Mucosa of descending colon (tissue), 3 donors: Measurements from ENCODE around the gene SH3PXD2B. TPM values are rescaled to one million over a fixed set of nuclear protein-coding genes. Genes with fewer than 3 reads are reported as not detected.

Experiments
- ATAC-seq: fragments of 200-7000 bp; cut with Tn5 transposase; one replicate; pipeline ENCODE4 v1.9.1; 2020; ENCODE audit warnings: mild to moderate bottlenecking, moderate library complexity
- DNase-seq, 3 donors: peaks; one replicate each; pipeline ENCODE4 v3.0.0-alpha.2; 2020
- H3K36me3 ChIP-seq: fragments of 200-600 bp; one replicate; pipeline ENCODE4 v1.8.0; 2021; ENCODE audit warnings: low read depth, mild to moderate bottlenecking
- H3K4me1 ChIP-seq: fragments of 200-600 bp; one replicate; pipeline ENCODE4 v1.8.0; 2021; ENCODE audit warnings: low read depth, mild to moderate bottlenecking
- H3K4me3 ChIP-seq: fragments of 200-600 bp; one replicate; pipeline ENCODE4 v1.8.0; 2021; ENCODE audit warnings: mild to moderate bottlenecking
- H3K9me3 ChIP-seq: fragments of 200-600 bp; one replicate; pipeline ENCODE4 v1.8.0; 2021; ENCODE audit warnings: mild to moderate bottlenecking
- intact Hi-C, 2 donors: fragments of 100-400 bp; cut with DNase I in 1 of 2; cut with micrococcal nuclease in 1 of 2; formaldehyde crosslinking; loops; one replicate each; pipeline versions ENCODE4 v1.11.0 to v1.11.1; 2022; cut with DNase I, micrococcal nuclease
- total RNA-seq, 3 donors: library from RNA; stranded (reverse); fragmentation: NEBNext Ultra II Directional in 2 of 3; extraction: Animal tissue kit (Norgen Biotek cat#: 25700) in 2 of 3; gene quantifications; one replicate each; pipeline versions ENCODE4 v1.2.1 to v1.2.4, GENCODE V29; 2021 to 2023
- TF ChIP-seq, protein P1 (sequence below): fragments of 200-600 bp; IDR thresholded peaks from one replicate; pipeline ENCODE4 v1.8.0; 2022; ENCODE audit warnings: antibody characterized with exemption, mild to moderate bottlenecking
- donor health status: DM: no; HTN: no; CAD: no; lungs with moderate emphysema.
- donor health status: DM: no; HTN: no; CAD: no.
- donor health status: DM: no; HTN: yes; CAD: no.

The SH3PXD2B gene
- total RNA-seq, 3 donors from 2014 or later, result 5.4 to 28.7 (median 19.9) TPM

DNA sequence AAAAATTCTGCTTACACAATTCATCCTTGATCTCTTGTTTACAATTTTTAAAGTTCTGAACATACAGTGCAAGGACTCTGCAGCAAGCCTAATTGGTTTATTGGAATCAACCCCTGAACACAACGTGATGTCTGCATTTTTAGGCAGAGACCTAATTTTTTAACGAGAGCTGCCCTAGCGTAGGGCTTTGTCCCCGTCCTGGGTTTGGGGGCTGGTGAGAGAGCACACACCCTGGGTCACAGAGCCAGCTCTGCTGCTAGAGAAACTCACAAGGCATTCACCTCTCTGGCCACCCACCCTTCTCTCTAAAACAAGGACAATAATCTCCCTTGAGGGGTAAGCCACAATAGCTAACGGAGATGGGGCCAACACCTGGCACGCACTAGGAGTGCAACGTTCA lies 28.2 kb downstream of the SH3PXD2B start:
- intact Hi-C loops, result no loop called here
- TF ChIP-seq, protein P1, sequence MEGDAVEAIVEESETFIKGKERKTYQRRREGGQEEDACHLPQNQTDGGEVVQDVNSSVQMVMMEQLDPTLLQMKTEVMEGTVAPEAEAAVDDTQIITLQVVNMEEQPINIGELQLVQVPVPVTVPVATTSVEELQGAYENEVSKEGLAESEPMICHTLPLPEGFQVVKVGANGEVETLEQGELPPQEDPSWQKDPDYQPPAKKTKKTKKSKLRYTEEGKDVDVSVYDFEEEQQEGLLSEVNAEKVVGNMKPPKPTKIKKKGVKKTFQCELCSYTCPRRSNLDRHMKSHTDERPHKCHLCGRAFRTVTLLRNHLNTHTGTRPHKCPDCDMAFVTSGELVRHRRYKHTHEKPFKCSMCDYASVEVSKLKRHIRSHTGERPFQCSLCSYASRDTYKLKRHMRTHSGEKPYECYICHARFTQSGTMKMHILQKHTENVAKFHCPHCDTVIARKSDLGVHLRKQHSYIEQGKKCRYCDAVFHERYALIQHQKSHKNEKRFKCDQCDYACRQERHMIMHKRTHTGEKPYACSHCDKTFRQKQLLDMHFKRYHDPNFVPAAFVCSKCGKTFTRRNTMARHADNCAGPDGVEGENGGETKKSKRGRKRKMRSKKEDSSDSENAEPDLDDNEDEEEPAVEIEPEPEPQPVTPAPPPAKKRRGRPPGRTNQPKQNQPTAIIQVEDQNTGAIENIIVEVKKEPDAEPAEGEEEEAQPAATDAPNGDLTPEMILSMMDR, result no peak
- no peak for ATAC-seq

DNA sequence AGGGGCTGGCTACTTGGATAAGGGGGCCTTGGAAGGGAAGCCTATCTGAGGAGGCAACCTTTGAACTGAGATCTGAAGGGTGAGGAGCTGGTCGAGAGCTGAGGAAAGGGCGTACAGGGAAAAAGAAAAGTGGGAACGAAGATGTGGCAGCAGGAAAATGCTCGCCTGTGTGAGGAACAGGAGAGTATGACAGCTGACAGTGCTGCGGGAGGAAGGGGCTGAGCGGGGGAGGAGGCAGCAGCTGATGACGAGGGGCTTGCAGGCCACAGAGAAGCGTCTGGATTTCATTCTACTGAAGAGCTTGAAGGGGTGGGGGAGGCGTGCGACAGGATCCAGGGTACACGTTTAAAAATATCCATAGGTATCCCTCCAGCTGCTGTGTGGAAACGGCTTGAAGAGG lies 28.9 kb downstream of the SH3PXD2B start:
- TF ChIP-seq, protein P1, result no peak
- no peaks in the 10 kb centered on the region for H3K9me3 ChIP-seq
- H3K36me3 ChIP-seq, result no peaks in the 10 kb centered on the region
- no peak overlapping the region for H3K4me3 ChIP-seq
- ATAC-seq (no peak), DNase-seq (no peak)
- H3K4me1 ChIP-seq, result peaks cover 9% of the 10 kb centered on the region
- intact Hi-C loops, result no loop called here

More for the DNA sequence above, 28.2 kb downstream of the SH3PXD2B start:
- Histone ChIP-seq H3K4me1 (peaks cover 5% of the 10 kb centered on the region), H3K4me3 (no peak overlapping the region), H3K9me3 (no peaks in the 10 kb centered on the region), H3K36me3 (no peaks in the 10 kb centered on the region)
- no peak for DNase-seq

DNA sequence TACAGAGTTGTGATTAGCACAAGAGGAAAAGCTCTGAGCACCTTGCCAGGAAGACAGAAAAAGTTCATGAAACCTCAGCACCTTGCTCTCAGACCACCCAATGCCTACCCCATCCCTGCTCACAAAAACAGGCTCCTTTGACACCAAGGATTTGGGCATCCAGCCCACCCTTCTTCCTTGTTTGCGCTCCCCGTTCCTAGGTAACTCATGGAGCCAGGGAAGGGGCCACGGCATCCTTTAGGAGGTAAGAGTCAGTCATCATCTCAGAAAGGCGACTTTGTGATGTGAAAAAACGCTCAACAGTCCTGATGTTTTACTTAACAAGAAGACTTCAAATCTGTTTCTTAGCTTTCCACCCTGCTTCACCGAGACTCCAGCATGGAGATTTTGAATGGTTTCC lies 29.5 kb downstream of the SH3PXD2B start:
- intact Hi-C loops, result no loop called here
- no peak for DNase-seq
- Histone ChIP-seq H3K4me3 (no peak overlapping the region), H3K9me3 (no peaks in the 10 kb centered on the region), H3K4me1 (peaks cover 15% of the 10 kb centered on the region), H3K36me3 (no peaks in the 10 kb centered on the region)
- TF ChIP-seq, protein P1, result no peak
- ATAC-seq, result no peak

DNA sequence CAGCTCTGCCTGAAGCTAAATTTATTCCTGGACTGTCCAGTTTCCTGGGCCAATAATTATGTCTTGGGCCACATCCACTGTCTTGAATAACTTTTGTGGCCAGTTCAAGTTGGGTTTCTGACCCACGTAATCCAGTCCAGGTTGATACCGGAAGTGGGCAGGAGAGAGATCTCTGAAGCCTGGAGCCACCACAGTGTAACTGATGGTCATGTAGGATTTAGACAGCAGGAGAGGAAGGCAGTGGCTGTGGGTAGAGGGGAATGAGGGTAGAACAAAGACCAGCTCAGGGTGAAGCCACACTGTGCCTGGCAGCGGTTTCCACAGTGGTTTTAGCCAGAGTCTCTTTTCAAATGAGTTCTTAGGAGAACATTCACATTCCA lies 30.2 kb downstream of the SH3PXD2B start:
- Histone ChIP-seq H3K36me3 (no peaks in the 10 kb centered on the region), H3K9me3 (no peaks in the 10 kb centered on the region), H3K4me1 (peaks cover 21% of the 10 kb centered on the region), H3K4me3 (no peak overlapping the region)
- intact Hi-C loops, result no loop called here
- TF ChIP-seq, protein P1, result no peak
- no peak for DNase-seq
- ATAC-seq, result no peak

DNA sequence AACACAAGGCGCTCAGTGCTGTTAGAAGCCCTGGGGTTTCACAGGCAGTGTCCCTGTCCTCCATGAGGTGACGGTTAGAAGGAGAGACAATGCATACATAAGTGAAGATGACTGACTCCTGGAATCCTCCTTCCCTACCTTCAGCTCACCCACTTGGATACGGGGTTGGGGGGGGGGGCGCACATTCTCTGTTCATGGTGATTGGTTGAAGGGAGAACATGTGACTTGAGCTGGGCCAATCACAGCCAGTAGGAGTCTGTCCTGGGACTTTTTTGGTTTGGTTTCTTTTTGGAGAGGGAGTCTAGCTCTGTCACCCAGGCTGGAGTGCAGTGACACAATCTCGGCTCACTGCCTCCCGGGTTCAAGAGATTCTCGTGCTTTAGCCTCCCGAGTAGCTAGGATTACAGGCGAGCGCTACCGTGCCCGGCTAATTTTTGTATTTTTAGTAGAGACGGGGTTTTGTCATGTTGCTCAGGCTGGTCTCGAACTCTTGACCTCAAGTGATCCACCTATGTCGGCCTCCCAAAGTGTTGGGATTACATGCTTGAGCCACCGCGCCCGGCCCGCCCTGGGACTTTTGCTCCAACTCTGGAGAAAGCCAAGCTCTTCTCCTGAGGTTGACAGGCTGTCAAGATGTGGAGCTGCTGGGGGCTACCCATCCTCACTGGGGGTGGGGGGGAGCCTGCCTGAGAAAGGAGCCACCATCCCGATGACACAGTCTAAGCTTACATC lies 30.8 kb downstream of the SH3PXD2B start:
- Histone ChIP-seq H3K36me3 (no peaks in the 10 kb centered on the region), H3K4me1 (peaks cover 21% of the 10 kb centered on the region), H3K4me3 (no peak overlapping the region), H3K9me3 (no peaks in the 10 kb centered on the region)
- ATAC-seq (no peak), DNase-seq (no peak)
- TF ChIP-seq, protein P1, result no peak
- intact Hi-C loops, result no loop called here
